ENCODE measurements around the gene NPTN.

NPTN gene

GRCh38 chr15:73517566-73517965 lies 115.6 kb downstream of the NPTN start:
- DNase-seq = no peak

- DNase-seq = no peak
Measured at GRCh38 chr15:73515527-73515926, 117.7 kb downstream of the NPTN start.
